GM21737 (cell line): ENCODE measurements around the gene FAM171A1.
"Not testable (repeated sequence)": the region's sequence is repeated elsewhere in the genome, so short reads cannot be mapped to it uniquely, and the experiment has no call there.

Experiments used
- ATAC-seq: cut with Tn5 transposase; IDR thresholded peaks from one replicate; pipeline ENCODE4 v1.9.1; 2021; ENCODE audit warnings: mild to moderate bottlenecking, moderate library complexity; ENCODE audit not compliant: unreplicated experiment

FAM171A1 gene

DNA sequence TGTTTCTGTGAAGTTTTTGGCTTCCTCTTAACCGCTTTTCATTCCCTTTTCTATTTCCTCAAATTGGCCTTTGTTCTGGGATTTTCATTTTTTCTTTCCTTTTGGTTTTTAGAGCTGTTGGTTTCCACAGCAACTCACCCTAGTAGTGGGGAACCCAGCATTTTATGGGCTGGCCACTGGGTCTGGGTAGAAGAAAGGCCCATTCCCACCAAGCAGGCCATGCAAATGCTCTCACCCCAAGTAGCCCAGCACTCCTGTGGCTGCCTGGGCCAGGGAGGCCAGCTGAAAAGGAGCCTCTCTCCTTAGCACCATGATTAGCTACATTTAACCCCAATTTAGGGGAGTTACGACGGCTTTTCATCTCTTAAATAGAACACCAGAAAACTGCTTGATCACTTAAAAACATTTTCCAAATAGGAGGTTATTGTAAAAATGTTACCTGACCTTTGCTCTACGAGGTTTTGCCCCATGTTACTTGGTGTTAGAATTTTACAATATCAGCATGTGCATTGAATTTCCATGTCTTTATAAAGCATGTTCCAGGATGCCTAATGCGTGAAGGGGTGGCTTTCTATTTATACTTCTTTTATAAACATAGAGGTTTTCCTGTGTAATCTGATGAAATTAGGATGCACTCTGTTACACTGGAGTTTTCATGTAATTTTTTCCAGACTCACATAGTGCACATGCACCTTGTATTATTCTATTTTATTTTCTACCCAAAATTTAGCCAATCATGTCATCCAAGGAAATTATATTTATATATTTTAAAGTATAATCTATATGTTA, 75.4 kb downstream of the FAM171A1 start:
- no peak for ATAC-seq

DNA sequence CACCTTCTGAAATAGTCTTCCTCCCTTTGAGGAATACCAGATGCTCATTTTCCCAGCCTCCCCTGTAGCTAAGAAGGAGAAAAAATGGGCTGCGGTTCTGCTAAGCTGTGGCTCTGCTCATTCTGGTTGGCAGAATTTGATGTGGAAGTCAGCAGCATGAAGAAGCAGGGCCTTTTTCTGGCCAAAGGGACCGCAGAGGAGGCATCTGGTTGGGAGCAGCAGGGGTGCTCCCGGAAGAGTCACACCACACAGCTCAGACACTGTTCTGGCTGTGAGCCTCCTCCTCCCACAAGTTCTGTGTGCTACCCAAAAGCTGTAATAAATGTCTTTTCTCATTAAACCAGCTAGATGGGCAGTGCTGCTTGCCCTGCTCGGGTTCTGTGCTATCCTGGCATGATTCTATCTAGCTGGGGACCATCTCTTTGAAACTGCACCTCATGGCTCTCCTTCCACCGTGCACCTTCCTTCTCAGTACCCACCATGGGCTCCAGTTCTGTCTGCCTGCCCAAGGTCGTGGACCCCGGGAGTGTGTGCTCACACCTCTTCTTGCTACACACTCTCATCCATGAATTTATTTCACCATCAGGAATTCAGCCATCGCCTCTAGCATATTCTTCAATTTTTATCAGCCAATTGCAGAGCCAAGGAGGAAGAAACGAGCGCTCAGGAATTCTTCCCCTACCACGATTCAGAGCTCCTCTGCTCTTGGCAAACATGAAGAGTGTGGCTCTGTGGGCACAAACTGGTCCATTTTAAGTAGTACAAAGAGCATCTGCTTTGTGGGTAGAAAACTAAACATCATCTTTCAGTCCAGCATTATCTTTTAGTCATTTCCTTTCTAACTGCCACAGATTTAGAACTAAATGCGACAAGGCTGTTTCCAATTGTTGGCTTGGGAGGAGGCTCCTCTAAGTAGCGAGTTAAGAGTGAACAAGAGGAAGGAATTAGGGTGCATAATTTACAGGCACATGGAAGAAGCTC, 76.9 kb downstream of the FAM171A1 start:
- ATAC-seq = no peak

DNA sequence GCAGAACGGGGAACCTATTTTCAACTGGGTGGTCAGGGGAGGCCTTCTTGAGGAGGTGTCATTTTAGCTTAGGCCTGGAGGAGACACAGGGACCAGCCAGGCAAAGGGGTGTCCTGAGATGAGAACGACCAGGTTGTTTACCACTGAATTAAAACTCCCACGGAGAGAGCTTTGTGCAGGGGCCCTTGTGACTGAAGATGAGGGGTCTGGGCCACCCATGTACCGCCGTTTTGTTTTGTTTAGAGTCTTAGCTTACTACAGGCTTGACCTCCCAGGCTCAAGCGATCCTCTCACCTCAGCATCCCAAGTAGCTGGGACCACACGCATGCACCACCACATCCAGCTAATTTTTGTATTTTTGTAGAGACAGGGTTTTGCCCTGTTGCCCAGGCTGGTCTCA, 80.4 kb downstream of the FAM171A1 start:
- ATAC-seq = no peak

DNA sequence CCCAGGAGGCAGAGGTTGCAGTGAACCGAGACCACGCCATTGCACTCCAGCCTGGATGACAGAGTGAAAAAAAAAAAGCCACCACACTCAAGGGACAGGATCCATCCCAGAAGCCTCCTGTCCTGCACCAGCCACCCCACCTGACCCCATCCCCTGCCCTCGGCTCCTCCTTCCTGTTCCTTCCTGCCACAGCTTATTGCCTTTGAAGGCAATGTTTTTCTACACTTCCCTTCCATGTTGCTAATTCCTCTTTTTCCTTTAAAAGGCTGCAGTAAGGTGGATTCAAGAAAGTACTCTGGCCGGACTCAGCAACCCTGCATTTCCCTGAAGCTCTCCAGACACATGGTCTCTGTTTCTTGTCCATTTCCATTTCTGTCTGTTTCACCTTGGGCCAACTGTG, 80.9 kb downstream of the FAM171A1 start:
- ATAC-seq = no peak

DNA sequence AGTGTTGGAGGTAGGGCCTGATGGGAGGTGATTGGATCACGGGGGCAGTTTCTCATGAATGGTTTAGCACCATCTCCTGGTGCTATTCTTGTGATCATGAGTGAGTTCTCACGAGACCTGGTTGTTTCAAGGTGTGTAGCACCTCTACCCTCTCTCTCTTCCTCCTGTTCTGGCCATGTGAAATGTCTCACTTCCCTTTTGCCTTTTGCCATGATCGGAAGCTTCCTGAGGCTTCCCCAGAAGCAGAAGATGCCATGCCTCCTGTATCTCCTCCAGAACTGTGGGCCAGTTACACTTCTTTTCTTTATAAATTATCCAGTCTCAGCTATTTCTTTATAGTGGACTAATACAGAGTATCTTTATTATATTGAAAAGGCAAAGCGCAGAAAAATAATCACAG, 90.1 kb downstream of the FAM171A1 start:
- no peak for ATAC-seq

DNA sequence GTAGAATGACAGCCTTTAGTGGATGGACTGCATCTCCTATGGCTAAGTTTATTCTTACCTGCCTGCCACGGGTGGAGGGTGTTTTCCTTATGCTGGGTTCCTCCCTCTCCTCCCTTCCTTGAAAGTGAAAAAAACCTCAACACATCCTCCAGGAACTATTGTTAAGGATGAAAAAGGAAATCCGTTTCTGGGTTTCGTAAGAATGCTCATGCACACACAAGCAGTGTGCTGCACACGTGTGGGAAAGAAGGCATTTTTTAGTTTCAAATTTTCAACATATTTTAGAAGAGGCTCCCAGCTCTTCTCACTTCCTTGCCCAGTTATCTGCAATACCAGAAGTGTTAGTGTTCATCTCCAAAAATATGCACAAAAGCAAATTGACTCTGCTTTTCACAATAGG, 90.6 kb downstream of the FAM171A1 start:
- ATAC-seq = no peak

DNA sequence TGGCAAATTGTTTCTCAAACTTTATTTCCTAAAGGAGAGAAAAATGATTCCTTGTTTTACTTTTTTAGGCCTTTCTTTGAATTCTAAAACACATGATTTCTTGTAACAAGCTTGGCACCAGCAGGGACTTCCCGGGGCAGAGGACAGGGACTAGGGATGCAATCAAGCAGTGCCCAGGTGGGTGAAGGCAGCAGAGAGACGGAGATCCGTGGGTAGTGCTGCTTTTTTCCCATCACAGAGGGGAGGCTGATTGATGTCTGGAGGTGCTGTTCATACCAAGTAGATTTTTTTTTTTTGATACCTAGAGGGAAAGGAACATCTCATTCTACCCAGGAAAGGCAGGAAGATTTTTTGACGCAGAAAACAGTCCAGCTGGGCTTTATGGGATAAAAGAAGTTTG, 91.9 kb downstream of the FAM171A1 start:
- ATAC-seq = no peak

DNA sequence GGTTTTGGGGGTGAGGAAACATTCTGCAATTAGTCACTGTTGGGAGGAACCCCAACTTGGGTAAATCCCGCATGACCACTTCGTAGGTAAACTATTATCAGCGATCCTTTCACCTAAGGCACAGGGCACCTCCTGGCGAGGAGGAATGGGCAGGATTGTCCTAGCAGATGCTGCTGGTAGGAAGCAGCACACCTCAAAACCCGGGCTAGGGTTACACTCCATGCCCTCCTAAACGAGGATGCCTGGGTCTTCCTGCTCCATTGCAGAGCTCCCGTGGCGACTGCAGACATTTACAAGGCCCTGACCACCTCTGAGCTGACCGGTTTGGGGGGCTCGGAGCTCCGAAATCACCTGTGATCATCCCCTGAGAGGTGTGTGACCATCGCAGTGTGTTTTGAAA, 92.3 kb downstream of the FAM171A1 start:
- no peak for ATAC-seq

DNA sequence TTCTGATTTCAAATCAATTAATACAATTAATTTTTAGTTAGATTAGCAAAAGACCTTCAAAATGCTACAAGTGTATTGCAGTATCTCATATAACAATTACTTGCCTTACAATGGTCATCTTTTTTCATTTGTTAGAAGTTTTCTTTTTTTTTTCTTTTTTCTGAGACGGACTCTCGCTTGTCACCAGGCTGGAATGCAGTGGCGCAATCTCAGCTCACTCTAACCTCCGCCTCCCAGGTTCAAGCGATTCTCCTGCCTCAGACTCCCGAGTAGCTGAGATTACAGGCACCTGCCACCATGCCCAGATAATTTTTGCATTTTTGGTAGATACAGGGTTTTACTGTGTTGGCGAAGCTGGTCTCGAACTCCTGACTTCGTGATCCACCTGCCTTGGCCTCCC, 95.0 kb downstream of the FAM171A1 start:
- not testable (repeated sequence) for ATAC-seq

DNA sequence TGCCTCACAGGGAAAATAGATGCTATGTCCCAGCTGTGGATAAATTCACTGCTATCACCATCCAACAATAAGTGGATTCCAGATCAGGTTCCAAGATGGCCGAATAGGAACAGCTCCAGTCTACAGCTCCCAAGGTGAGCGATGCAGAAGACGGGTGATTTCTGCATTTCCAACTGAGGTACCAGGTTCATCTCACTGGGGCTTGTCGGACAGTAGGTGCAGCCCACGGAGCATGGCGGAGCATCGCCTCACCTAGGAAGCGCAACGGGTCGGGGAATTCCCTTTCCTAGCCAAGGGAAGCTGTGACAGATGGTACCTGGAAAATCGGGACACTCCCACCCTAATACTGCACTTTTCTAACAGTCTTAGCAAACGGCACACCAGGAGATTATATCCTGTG, 101.3 kb downstream of the FAM171A1 start:
- not testable (repeated sequence) for ATAC-seq

DNA sequence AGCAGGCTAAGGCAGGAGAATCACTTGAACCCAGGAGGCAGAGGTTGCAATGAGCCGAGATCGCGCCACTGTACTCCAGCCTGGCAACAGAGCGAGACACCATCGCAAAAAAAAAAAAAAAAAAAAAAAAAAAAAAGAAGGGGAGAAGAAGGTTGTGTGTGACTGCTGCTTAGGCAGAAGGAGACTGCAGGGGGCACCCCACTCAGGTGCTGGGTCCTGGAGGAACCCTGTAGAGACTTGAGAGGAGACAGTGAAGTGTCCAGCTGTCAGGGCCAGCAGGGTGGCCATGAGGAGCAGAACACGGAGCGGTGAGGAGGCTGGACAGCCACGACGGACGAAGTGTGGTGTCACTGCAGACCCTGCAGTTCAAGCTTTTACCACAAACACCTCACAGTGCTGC, 103.6 kb downstream of the FAM171A1 start:
- ATAC-seq = no peak

DNA sequence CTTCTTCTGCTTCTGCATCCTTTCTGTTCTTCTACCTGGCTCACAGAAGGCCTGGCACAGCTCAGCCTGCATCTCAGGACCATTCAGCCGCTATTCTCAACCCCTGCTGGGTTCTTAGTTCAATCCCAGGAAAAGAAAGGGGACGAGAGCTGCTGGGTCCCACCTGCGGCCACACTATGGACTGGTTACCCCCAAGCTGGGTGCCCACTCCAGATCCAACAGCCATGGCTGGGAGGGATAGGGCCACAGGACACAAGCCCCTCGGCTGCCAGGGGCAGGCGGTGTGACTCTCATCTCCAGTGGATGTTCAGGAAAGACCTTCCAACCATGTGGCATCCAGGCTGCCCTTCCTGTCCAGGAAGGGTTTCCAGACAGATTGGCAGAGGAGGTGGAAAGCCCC, 105.0 kb downstream of the FAM171A1 start:
- ATAC-seq = no peak

DNA sequence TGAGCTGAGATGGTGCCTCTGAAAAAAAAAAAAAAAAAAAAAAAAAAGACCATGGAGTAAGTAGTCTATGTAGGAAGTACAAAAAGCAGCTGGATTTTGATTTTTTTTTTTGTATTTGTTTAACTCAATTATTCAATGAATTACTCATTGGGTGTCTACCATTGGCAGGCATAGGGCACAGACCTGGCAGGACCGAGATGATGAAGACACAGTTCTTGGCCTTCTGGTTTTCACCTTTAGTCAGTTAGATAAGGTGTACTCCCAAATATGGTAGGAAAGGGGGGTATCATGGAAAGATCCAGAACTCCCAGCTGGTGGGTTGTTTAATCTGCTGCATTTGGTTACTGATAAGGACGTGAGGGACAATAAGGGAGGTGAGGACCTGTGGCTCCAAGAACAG, 105.5 kb downstream of the FAM171A1 start:
- no peak for ATAC-seq

DNA sequence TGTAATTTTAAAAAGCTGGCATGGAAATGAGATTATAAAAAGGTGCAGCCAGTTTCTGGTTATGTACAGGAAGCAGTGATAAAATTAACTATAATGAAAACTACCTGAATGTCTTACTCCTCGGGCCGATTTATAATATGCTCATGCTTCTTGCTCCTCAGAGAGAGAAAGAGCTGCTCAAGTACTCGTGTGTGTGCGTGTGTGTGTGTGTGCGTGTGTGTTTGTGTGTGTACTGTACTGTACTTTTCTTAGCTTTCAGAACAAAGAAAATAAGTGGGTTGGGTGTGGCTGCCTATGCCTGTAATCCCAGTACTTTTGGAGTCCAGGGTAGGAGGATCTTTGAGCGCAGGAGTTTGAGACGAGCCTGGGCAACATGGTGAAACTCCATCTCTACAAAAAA, 106.0 kb downstream of the FAM171A1 start:
- ATAC-seq = no peak

DNA sequence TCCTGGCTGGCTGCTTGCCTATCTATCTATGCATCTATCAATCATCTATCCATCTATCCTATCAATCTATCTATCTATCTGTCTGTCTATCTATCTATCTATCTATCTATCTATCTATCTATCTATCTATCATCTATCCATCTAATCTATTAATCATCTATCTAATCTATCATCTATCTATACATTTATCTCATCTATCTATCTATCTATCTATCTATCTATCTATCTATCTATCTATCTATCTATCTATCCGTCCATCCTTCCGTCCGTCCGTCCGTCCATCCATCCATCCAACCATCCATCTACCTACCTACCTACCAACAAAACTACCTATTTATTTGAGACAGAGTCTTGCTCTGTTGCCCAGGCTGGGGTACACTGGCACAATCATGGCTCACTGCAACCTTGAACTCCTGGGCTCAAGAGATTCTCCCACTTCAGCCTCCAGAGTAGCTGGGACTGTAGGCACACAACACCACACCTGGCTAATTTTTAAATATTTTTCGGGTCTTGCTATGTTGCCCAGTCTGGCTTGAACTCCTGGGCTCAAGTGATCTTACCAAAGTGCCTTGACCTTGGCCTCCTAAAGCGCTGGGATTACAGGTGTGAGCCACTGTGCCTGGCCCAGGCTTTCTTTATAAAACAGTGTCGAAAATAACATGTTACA, 107.3 kb downstream of the FAM171A1 start:
- ATAC-seq = no peak

DNA sequence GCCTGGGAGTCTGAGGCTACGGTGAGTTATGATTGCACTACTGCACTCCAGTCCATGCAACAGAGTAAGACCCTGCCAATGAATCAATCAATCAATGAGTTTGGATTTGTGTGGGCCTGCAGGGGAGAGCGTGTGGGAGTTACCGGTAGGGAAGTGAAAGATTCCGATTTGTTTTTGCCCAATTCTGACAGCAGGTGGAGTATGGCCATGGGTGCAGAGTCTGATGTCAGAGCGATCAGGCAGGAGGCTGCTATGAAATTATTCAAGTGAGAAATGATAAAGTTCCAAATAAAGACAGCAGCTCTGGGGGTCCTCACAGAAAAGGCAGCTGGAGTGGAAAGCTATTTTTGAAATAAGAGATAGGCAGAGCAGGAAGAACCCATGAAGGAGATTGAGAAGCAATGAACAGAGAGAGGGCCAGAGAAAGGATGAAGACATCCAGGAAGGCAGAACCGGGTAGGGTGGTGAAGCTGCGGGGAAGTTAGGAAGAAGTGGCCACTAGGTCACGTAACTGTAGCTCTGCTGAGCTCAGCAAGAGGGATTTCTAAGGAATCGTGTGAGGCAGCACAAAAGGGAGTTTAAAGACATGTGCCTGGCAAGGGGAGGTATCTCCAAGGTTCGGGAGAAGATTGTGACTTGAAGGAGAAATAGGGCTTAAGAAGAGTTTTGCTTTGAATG, 108.9 kb downstream of the FAM171A1 start:
- ATAC-seq = no peak

DNA sequence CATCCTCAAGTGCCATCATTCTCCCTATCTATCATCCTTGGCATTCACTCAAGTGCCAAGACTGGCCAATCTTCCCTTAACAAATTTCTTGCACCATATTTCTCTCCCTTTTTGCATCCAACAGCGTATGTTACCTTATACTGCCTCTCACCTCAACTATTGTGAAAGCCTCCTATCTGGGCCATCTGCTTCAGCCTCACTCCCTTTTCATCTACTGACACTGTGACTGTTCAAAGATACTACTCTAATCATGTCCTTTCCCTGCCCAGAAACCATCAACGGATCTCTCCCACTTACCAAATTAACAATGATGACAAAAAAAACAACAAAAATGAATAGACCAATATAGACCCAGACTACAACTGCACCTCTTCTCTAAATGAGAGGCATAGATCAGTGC, 112.0 kb downstream of the FAM171A1 start:
- ATAC-seq = no peak

DNA sequence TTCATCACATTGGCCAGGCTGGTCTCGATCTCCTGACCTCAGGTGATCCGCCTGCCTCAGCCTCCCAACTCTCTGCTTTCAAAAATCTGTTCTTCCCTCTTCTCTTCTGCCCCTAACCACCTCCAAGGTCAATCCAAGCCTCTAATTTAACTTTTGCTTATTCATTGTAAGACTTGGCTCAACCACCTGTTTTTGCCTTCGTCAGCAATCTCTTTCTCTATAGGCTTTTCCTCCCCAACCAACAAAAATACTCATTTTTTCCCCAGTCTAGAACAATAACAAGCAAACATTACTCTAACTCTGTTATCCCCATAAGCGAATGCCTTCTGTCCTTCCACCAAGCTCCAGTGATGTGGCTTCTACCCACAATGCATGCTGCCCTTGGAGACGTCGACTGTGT, 112.8 kb downstream of the FAM171A1 start:
- no peak for ATAC-seq

DNA sequence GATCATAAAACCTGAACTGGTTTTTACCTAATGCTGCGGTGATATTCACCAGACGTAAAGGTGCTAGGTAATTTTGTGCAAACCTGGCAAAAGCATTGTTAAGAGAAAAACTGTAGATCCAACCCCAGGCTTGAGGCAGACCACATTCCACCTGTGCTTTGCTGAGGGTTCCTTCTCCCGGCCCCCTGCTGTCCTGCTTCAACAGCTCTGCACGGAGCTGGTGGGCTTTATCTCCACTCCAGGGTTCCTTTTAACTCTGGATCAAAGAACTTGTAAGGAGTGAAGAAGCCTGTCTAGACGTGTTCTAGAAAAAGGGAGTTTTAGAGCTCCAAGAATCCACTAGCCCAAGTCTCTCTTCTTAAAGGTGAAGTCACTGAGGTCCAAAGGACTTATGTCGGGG, 115.1 kb downstream of the FAM171A1 start:
- ATAC-seq = no peak

DNA sequence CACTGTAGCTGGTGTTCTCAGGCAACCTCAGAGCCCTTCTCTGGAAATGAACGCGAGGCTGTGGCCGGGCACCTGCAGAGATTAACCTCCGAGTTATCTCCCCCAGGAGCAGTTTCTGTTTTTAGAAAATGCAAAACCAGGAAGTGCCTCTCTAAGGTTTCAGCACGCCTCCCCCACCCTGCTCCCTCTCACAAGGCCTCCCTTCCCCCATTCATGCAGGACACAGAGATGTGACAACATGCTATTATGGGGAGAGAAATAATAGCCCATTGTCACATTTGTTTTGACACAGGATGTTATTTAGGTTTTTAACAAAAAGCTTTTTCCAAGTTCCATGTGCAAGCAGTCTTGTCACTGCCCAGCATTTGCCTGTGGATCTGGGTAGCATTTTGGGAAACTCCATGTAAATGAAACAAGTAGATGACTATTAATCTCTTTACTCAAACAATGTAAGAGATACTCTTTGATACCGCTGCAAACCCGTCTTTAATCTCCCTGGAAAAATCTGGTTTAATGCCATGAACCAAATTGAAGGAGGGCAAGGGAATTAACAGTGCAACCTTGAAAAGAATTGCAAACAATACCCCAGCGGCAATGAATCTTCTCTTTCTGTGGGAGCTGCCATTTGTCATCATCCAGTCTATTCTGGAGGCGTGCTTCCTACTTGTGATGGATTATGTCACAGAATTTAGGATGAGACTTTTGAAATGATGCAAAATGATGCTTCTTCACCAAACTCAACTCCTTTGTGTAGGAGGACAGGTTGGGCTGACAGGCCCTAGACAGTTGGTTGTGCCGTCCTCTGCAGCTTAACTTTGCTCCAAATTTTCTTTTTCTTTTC, 116.1 kb downstream of the FAM171A1 start:
- ATAC-seq = no peak
